ENCODE results near the gene TSHR. TPM values are rescaled to one million over a fixed set of nuclear protein-coding genes. Genes with fewer than 3 reads are reported as not detected.

TSHR gene
- total RNA-seq, 1 experiment from 2014 or later = not detected

DNA sequence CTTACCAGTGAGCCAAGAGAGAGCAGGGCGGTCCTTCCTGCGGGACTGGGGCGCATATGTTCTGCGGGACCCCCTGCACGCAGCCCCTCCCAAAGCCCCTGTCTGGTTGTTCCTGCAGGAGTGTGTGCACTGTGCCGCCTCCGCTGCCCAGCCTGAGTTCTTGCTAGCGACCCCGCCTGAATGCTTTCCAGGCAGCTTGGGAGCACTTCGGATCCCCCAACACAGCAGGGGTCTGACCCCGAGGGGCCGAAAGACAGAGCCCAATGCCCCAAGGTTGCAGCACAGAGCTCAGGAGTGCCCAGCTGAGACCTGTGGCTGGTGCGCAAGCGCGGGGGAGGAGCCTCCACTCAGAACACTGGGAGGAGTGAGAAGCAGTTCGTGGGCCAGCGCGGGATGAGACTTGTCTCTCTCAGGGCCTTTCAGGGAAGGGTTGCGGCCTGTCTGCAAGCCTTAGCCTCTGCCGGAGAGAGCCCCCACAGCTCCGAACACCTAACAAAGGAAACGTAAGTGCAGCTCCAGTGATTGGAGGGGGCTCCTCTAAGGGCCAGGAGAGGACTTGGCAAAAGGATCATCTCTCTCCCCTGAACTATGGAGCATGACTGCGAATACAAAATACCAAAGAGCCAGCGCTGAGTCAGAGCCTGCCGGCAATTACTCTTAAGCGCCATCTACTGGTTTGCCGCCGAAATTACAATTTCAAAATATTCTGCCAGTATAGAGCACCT, 214.8 kb downstream of the TSHR start (continued):
- TF ChIP-seq, protein P1, sequence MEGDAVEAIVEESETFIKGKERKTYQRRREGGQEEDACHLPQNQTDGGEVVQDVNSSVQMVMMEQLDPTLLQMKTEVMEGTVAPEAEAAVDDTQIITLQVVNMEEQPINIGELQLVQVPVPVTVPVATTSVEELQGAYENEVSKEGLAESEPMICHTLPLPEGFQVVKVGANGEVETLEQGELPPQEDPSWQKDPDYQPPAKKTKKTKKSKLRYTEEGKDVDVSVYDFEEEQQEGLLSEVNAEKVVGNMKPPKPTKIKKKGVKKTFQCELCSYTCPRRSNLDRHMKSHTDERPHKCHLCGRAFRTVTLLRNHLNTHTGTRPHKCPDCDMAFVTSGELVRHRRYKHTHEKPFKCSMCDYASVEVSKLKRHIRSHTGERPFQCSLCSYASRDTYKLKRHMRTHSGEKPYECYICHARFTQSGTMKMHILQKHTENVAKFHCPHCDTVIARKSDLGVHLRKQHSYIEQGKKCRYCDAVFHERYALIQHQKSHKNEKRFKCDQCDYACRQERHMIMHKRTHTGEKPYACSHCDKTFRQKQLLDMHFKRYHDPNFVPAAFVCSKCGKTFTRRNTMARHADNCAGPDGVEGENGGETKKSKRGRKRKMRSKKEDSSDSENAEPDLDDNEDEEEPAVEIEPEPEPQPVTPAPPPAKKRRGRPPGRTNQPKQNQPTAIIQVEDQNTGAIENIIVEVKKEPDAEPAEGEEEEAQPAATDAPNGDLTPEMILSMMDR (IDR thresholded peaks at IDR 0.05) = peak; percentile 81
- TF ChIP-seq NFE2L1 (CRISPR knock-in tag; IDR thresholded peaks at IDR 0.05) (peak; percentile 86), ZNF423 (CRISPR knock-in tag; IDR thresholded peaks at IDR 0.05) (no peak), SOX15 (CRISPR knock-in tag; IDR thresholded peaks at IDR 0.05) (no peak), GRHL2 (CRISPR knock-in tag; IDR thresholded peaks at IDR 0.05; ENCODE audit: insufficient replicate concordance, severe bottlenecking) (no peak), RELA (CRISPR knock-in tag; IDR thresholded peaks at IDR 0.05; ENCODE audit: borderline replicate concordance) (no peak), SP1 (CRISPR knock-in tag; conservative IDR thresholded peaks at IDR 0.05) (peak; percentile 50; the same call in 1 of the 2 replicates), ZNF263 (CRISPR knock-in tag; IDR thresholded peaks at IDR 0.05; ENCODE audit: low read depth) (peak; percentile 80), TP53 (CRISPR knock-in tag; IDR thresholded peaks at IDR 0.05) (peak; percentile 23; the same call in 1 of the 2 replicates), TEAD1 (CRISPR knock-in tag; IDR thresholded peaks at IDR 0.05) (peak; percentile 70; the same call in 1 of the 2 replicates), NR1H2 (CRISPR knock-in tag; IDR thresholded peaks at IDR 0.05) (no peak), EMX1 (CRISPR knock-in tag; IDR thresholded peaks at IDR 0.05) (no peak), GABPB1 (CRISPR knock-in tag; IDR thresholded peaks at IDR 0.05) (0 out of 2 replicates have a peak, but pooled peaks have one; percentile 49), RORB (CRISPR knock-in tag; IDR thresholded peaks at IDR 0.05) (no peak), ZNF416 (CRISPR knock-in tag; IDR thresholded peaks at IDR 0.05) (no peak), MYBL2 (CRISPR knock-in tag; IDR thresholded peaks at IDR 0.05) (no peak), HMGA2 (CRISPR knock-in tag; IDR thresholded peaks at IDR 0.05) (no peak), PRRX2 (CRISPR knock-in tag; IDR thresholded peaks at IDR 0.05) (no peak), FOXK1 (CRISPR knock-in tag; IDR thresholded peaks at IDR 0.05) (no peak), SMAD4 (CRISPR knock-in tag; IDR thresholded peaks at IDR 0.05) (0 out of 2 replicates have a peak, but pooled peaks have one; percentile 12), MXD4 (CRISPR knock-in tag; IDR thresholded peaks at IDR 0.05; ENCODE audit: borderline replicate concordance) (no peak)
- TF ChIP-seq, protein P2, sequence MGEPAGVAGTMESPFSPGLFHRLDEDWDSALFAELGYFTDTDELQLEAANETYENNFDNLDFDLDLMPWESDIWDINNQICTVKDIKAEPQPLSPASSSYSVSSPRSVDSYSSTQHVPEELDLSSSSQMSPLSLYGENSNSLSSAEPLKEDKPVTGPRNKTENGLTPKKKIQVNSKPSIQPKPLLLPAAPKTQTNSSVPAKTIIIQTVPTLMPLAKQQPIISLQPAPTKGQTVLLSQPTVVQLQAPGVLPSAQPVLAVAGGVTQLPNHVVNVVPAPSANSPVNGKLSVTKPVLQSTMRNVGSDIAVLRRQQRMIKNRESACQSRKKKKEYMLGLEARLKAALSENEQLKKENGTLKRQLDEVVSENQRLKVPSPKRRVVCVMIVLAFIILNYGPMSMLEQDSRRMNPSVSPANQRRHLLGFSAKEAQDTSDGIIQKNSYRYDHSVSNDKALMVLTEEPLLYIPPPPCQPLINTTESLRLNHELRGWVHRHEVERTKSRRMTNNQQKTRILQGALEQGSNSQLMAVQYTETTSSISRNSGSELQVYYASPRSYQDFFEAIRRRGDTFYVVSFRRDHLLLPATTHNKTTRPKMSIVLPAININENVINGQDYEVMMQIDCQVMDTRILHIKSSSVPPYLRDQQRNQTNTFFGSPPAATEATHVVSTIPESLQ (CRISPR knock-in tag; IDR thresholded peaks at IDR 0.05) = no peak
- TF ChIP-seq, protein P3, sequence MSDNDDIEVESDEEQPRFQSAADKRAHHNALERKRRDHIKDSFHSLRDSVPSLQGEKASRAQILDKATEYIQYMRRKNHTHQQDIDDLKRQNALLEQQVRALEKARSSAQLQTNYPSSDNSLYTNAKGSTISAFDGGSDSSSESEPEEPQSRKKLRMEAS (CRISPR knock-in tag; IDR thresholded peaks at IDR 0.05) = peak; percentile 50
- TF ChIP-seq, protein P4, sequence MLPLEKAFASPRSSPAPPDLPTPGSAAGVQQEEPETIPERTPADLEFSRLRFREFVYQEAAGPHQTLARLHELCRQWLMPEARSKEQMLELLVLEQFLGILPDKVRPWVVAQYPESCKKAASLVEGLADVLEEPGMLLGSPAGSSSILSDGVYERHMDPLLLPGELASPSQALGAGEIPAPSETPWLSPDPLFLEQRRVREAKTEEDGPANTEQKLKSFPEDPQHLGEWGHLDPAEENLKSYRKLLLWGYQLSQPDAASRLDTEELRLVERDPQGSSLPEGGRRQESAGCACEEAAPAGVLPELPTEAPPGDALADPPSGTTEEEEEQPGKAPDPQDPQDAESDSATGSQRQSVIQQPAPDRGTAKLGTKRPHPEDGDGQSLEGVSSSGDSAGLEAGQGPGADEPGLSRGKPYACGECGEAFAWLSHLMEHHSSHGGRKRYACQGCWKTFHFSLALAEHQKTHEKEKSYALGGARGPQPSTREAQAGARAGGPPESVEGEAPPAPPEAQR (CRISPR knock-in tag; IDR thresholded peaks at IDR 0.05) = no peak
- TF ChIP-seq, protein P5, sequence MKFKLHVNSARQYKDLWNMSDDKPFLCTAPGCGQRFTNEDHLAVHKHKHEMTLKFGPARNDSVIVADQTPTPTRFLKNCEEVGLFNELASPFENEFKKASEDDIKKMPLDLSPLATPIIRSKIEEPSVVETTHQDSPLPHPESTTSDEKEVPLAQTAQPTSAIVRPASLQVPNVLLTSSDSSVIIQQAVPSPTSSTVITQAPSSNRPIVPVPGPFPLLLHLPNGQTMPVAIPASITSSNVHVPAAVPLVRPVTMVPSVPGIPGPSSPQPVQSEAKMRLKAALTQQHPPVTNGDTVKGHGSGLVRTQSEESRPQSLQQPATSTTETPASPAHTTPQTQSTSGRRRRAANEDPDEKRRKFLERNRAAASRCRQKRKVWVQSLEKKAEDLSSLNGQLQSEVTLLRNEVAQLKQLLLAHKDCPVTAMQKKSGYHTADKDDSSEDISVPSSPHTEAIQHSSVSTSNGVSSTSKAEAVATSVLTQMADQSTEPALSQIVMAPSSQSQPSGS (CRISPR knock-in tag; IDR thresholded peaks at IDR 0.05; ENCODE audit: borderline replicate concordance, low read depth) = no peak
- TF ChIP-seq, protein P6, sequence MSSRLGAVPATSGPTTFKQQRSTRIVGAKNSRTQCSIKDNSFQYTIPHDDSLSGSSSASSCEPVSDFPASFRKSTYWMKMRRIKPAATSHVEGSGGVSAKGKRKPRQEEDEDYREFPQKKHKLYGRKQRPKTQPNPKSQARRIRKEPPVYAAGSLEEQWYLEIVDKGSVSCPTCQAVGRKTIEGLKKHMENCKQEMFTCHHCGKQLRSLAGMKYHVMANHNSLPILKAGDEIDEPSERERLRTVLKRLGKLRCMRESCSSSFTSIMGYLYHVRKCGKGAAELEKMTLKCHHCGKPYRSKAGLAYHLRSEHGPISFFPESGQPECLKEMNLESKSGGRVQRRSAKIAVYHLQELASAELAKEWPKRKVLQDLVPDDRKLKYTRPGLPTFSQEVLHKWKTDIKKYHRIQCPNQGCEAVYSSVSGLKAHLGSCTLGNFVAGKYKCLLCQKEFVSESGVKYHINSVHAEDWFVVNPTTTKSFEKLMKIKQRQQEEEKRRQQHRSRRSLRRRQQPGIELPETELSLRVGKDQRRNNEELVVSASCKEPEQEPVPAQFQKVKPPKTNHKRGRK (CRISPR knock-in tag; IDR thresholded peaks at IDR 0.05; ENCODE audit: borderline replicate concordance) = no peak
- TF ChIP-seq, protein P7, sequence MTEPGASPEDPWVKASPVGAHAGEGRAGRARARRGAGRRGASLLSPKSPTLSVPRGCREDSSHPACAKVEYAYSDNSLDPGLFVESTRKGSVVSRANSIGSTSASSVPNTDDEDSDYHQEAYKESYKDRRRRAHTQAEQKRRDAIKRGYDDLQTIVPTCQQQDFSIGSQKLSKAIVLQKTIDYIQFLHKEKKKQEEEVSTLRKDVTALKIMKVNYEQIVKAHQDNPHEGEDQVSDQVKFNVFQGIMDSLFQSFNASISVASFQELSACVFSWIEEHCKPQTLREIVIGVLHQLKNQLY (CRISPR knock-in tag; IDR thresholded peaks at IDR 0.05) = no peak
